Stromal cell of bone marrow (primary cell): ENCODE measurements around the gene OR2B2.

ENCODE experiments used
- DNase-seq: peaks from one replicate; pipeline ENCODE4 v3.0.0-alpha.2; 2012; ENCODE audit warnings: low read depth

OR2B2 gene

GRCh38 chr6:27866357-27867050 lies 45.7 kb downstream of the OR2B2 start:
- no peak for DNase-seq

GRCh38 chr6:27865850-27866356 lies 46.3 kb downstream of the OR2B2 start:
- no peak for DNase-seq

DNA sequence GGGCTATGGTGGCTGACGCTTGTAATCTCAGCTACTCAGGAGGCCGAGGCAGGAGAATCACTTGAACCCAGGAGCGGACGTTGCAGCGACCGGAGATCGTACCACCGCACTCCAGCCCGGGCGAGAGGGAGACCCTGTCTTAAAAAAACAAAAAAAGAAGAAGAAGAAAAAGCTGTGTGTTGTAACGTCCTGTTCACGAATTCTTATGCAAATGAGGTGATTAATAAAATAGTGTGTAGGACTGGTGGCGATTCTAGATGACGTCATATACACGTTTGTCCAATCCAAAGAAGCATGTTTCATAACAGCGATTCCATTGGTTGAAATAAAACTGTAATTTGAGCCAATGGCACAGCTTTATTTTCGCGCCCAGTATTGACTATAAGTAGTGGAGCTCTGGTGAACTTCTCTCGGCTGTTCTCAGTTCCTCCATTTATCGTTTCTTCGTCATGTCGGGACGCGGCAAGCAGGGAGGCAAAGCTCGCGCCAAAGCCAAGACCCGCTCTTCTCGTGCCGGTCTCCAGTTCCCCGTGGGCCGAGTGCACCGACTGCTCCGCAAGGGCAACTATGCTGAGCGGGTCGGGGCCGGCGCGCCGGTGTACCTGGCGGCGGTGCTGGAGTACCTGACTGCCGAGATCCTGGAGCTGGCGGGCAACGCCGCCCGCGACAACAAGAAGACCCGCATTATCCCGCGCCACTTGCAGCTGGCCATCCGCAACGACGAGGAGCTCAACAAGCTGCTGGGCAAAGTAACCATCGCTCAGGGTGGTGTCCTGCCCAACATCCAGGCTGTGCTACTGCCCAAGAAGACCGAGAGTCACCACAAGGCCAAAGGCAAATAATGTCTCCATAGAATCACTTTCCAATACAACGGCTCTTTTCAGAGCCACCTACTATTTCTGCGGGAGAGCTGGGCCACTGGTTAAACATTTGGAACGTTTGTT lies 47.0 kb downstream of the OR2B2 start:
- DNase-seq, result peak; percentile 97

- DNase-seq, result no peak
These were observed 48.0 kb downstream of the OR2B2 start for GRCh38 chr6:27863962-27864905.

DNA sequence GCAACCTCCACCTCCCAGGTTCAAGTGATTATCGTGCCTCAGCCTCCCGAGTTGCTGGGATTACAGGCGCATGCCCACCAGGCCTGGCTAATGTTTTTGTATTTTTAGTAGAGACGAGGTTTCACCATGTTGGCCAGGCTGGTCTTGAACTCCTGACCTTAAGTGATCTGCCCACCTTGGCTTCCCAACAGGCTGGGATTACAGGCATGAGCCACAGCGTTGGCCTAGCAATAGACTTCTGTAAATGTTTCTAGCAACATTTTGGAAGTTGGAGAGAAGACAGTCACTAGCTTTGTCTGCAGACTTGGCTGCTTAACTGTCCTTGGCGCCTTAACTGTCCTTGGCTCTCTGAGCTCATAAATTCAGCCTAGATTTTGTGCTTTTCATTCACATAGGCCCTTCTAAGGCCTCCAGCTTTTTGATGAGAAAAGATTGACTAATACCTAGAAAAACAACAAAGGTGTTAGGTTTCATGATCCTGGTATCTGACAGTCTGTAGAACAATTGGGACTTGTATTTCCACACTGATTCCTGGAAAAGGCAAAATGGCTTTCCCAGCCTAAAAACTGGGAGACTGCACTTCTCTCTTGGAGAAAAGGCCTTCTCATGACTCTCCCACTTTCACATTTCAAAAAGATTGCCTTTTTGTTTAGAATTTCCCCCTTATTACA lies 49.7 kb downstream of the OR2B2 start:
- no peak for DNase-seq

GRCh38 chr6:27861861-27862260 lies 50.3 kb downstream of the OR2B2 start:
- DNase-seq, result no peak

GRCh38 chr6:27861276-27861840 lies 50.8 kb downstream of the OR2B2 start:
- no peak for DNase-seq
